Panc1 (cell line): ENCODE data around the gene ITGA11.

Experiments used
- CTCF ChIP-seq: fragments of 450-650 bp; IDR thresholded peaks from 2 replicates; pipeline ENCODE4 v1.5.1; 2017; ENCODE audit warnings: mild to moderate bottlenecking
- POLR2AphosphoS5 ChIP-seq: IDR thresholded peaks from 2 replicates; pipeline ENCODE4 v1.6.1; 2012; ENCODE audit warnings: mild to moderate bottlenecking, low read depth, low read length, moderate library complexity
- REST ChIP-seq, 2 experiments: IDR thresholded peaks; 2 replicates each; pipeline ENCODE4 v1.6.1; 2011 to 2012; ENCODE audit warnings: low read depth in 2 of 2, control low read depth in 1 of 2, low read length in 1 of 2, mild to moderate bottlenecking in 1 of 2, moderate library complexity in 1 of 2; ENCODE audit not compliant: insufficient read depth in 1 of 2
- SIN3A ChIP-seq: IDR thresholded peaks from 2 replicates; pipeline ENCODE4 v1.6.1; 2012; ENCODE audit warnings: low read depth, mild to moderate bottlenecking, low read length, moderate library complexity, borderline replicate concordance; ENCODE audit not compliant: insufficient read depth
- TCF7L2 ChIP-seq: IDR thresholded peaks from 2 replicates; pipeline ENCODE4 v1.6.1; 2011; ENCODE audit warnings: mild to moderate bottlenecking, low read depth, low read length, inconsistent platforms

GRCh38 chr15:68411735-68412134, 20.2 kb downstream of the ITGA11 start:
- no peak for TF ChIP-seq CTCF
- TF ChIP-seq REST (IDR thresholded peaks at IDR 0.05; ENCODE audit: insufficient read depth in 1 of 2, low read depth in 2 of 2, low read length in 1 of 2): no peak
- no peak for TF ChIP-seq POLR2AphosphoS5
- TF ChIP-seq SIN3A: no peak
- no peak for TF ChIP-seq TCF7L2
